Activated CD8-positive, alpha-beta memory T cell treated with anti-CD3 and anti-CD28 coated beads, Interleukin-2, amount 50 U/mL, for 1 hour (primary cell): ENCODE data around the gene ULK3.
"Not testable (repeated sequence)": the region's sequence is repeated elsewhere in the genome, so short reads cannot be mapped to it uniquely, and the experiment has no call there.

Source experiments
- DNase-seq: peaks from one replicate; pipeline ENCODE4 v3.0.0-alpha.2; 2020; ENCODE audit errors: extremely low read depth

ULK3 gene

GRCh38 chr15:74842581-74843444 lies at the start of gene ULK3:
Gene ULK3, minus strand, starts transcription at chr15:74843156. Its CDS starts 51 bp downstream, at chr15:74843105.
- DNase-seq: peak; percentile 60

GRCh38 chr15:74892313-74892712 lies 49.4 kb upstream of the ULK3 start:
- no peak for DNase-seq

- no peak for DNase-seq
These were observed 48.5 kb upstream of the ULK3 start for GRCh38 chr15:74891469-74891868.

- DNase-seq: no peak
These were observed 47.7 kb upstream of the ULK3 start for GRCh38 chr15:74890665-74890960.

GRCh38 chr15:74889883-74890664 lies 47.1 kb upstream of the ULK3 start, which contains the start of gene MPI:
Gene MPI, plus strand, starts transcription at chr15:74890042. Its CDS starts 32 bp downstream, at chr15:74890074.
- DNase-seq: peak; percentile 38

- DNase-seq: no peak
These were observed 46.5 kb upstream of the ULK3 start for GRCh38 chr15:74889390-74889882.

GRCh38 chr15:74888716-74889115 lies 45.8 kb upstream of the ULK3 start:
- DNase-seq: no peak

GRCh38 chr15:74887537-74888193 lies 44.7 kb upstream of the ULK3 start:
- DNase-seq: not testable (repeated sequence)

GRCh38 chr15:74885461-74885860 lies 42.5 kb upstream of the ULK3 start:
- no peak for DNase-seq

- no peak for DNase-seq
These were observed 41.7 kb upstream of the ULK3 start for GRCh38 chr15:74884428-74885223.

GRCh38 chr15:74882528-74882927 lies 39.6 kb upstream of the ULK3 start:
- no peak for DNase-seq

GRCh38 chr15:74878273-74878672 lies 35.3 kb upstream of the ULK3 start:
- DNase-seq: no peak

GRCh38 chr15:74873756-74874424 lies 30.9 kb upstream of the ULK3 start:
- no peak for DNase-seq

GRCh38 chr15:74873036-74873755 lies 30.2 kb upstream of the ULK3 start, which contains the start of gene SCAMP2:
Gene SCAMP2, minus strand, starts transcription at chr15:74873365. Its CDS starts 110 bp downstream, at chr15:74873255.
- DNase-seq: peak; percentile 80

GRCh38 chr15:74872702-74873035 lies 29.7 kb upstream of the ULK3 start:
- DNase-seq: no peak

GRCh38 chr15:74870436-74871215 lies 27.7 kb upstream of the ULK3 start:
- no peak for DNase-seq

GRCh38 chr15:74869726-74870407 lies 26.9 kb upstream of the ULK3 start:
- no peak for DNase-seq

GRCh38 chr15:74869372-74869725 lies 26.4 kb upstream of the ULK3 start:
- DNase-seq: no peak

- no peak for DNase-seq
These were observed 25.1 kb upstream of the ULK3 start for GRCh38 chr15:74868059-74868458.
